ENCODE results near the gene C1orf52. TPM values are rescaled to one million over a fixed set of nuclear protein-coding genes. Genes with fewer than 3 reads are reported as not detected.

Gene C1orf52
- total RNA-seq, 1 donor from 2014 or later: 6.3 TPM

DNA sequence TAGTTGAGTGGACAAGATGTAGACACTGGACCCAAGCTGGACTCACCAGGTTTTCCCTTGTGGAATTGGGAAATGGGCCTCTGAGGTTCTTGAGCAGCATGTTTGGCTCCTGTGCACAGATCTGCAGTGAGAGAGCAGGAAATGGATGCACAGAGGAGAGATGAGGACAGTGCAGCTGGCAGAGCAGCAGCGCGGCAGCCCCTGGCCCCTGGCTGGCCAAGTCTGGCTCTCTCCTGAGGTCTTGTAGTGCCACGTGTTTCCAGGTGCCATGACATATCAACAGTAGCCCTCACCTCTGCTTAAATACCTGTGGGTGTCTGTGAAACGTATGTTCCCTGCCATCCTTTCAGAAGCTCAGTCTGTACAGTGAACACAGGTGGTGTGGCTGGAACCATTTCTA is 36.2 kb upstream of the C1orf52 start:
- peaks cover 8 to 13% (median 12%) of the 10 kb centered on the region in 3 donors for H3K4me1 ChIP-seq (ENCODE audit: control insufficient read depth in 3 of 3, insufficient read depth in 3 of 3, low read length in 3 of 3)
- H3K9ac ChIP-seq (ENCODE audit: low read depth in 1 of 3, low read length in 3 of 3): peak overlapping the region in 1 of 3 donors; percentile 34
- H3K36me3 ChIP-seq (ENCODE audit: control insufficient read depth in 3 of 3, insufficient read depth in 3 of 3, low read length in 3 of 3): no peaks in the 10 kb centered on the region
- no peak overlapping the region for H3K4me3 ChIP-seq (ENCODE audit: low read length in 3 of 3)
- no peaks in the 10 kb centered on the region for H3K27me3 ChIP-seq (ENCODE audit: control insufficient read depth in 3 of 3, insufficient read depth in 3 of 3, low read length in 3 of 3)
- H3K9me3 ChIP-seq (ENCODE audit: control insufficient read depth in 3 of 3, low read length in 3 of 3): no peaks in the 10 kb centered on the region
- no peak overlapping the region for H3K27ac ChIP-seq (ENCODE audit: low read depth, low read length)

DNA sequence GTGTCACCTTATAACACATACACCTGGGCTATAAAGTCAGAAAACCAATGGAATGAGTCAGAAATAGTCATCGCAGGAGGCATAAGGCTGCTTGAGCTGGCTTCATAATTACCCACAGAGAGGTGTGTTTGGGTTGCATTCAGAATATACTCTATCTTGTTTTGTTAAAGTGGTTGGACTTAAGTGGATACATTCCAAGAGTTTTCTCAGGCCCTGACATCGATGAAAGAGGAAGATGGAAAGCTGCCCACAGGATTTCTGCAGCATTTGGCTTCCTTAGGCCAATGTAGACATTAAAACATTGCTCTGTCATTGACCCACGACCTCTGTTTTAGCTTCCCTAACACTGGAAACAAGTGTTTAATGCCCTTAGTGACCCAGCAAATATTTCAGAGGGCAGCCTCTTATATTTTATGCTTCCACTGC is 35.6 kb upstream of the C1orf52 start:
- Histone ChIP-seq H3K9me3 (ENCODE audit: control insufficient read depth in 3 of 3, low read length in 3 of 3) (no peaks in the 10 kb centered on the region), H3K9ac (ENCODE audit: low read depth in 1 of 3, low read length in 3 of 3) (no peak overlapping the region), H3K27ac (ENCODE audit: low read depth, low read length) (no peak overlapping the region), H3K4me3 (ENCODE audit: low read length in 3 of 3) (no peak overlapping the region), H3K36me3 (ENCODE audit: control insufficient read depth in 3 of 3, insufficient read depth in 3 of 3, low read length in 3 of 3) (no peaks in the 10 kb centered on the region), H3K4me1 (ENCODE audit: control insufficient read depth in 3 of 3, insufficient read depth in 3 of 3, low read length in 3 of 3) (peaks cover 8 to 13% (median 12%) of the 10 kb centered on the region in 3 donors), H3K27me3 (ENCODE audit: control insufficient read depth in 3 of 3, insufficient read depth in 3 of 3, low read length in 3 of 3) (no peaks in the 10 kb centered on the region)

DNA sequence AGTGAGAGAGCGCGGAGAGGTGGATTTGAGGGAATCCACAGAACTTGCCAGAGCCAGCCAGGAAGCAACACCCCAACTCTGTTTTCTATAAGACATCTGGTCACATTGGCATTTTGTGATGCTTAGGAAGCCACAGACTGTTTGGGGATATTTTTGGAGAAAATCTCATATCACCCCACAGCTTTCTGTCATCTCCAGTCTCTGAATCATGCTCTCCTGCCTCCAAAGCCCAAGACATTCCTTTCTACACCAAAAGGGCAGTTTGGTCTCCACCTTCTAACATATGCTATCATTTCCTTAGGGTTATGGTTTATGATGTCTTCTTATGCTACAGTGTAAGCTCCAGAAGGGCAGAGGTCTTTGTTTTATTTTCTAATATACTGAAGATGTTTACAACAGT is 31.4 kb upstream of the C1orf52 start:
- Histone ChIP-seq H3K36me3 (ENCODE audit: control insufficient read depth in 3 of 3, insufficient read depth in 3 of 3, low read length in 3 of 3) (no peaks in the 10 kb centered on the region), H3K4me1 (ENCODE audit: control insufficient read depth in 3 of 3, insufficient read depth in 3 of 3, low read length in 3 of 3) (no peaks in the 10 kb centered on the region), H3K9me3 (ENCODE audit: control insufficient read depth in 3 of 3, low read length in 3 of 3) (no peaks in the 10 kb centered on the region), H3K27me3 (ENCODE audit: control insufficient read depth in 3 of 3, insufficient read depth in 3 of 3, low read length in 3 of 3) (no peaks in the 10 kb centered on the region), H3K27ac (ENCODE audit: low read depth, low read length) (no peak overlapping the region), H3K9ac (ENCODE audit: low read depth in 1 of 3, low read length in 3 of 3) (no peak overlapping the region), H3K4me3 (ENCODE audit: low read length in 3 of 3) (no peak overlapping the region)

DNA sequence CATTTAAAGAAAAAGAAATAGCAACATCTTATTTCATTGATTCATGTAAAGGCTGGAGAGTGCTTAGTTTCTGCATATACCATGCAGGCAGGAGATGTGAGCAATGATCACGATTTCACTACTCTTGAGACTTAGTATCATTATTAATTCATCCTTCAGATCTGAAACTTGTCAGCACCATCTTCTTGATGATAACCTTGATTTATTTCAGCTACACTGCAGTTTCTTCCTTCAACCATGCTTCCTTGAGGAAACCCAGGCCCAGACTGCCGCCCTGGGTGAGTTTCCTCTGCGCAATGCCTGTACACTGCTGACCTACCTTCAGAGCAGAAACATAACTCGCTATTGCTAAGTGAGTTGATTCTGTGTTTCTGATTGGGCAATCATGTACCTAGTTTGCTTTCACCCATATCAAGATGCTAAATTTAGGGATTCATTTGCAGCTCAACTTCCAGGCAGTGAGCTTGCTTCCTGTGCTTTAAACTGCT is 30.4 kb upstream of the C1orf52 start:
- H3K4me1 ChIP-seq (ENCODE audit: control insufficient read depth in 3 of 3, insufficient read depth in 3 of 3, low read length in 3 of 3): no peaks in the 10 kb centered on the region
- no peak overlapping the region for H3K9ac ChIP-seq (ENCODE audit: low read depth in 1 of 3, low read length in 3 of 3)
- H3K27me3 ChIP-seq (ENCODE audit: control insufficient read depth in 3 of 3, insufficient read depth in 3 of 3, low read length in 3 of 3): no peaks in the 10 kb centered on the region
- no peaks in the 10 kb centered on the region for H3K36me3 ChIP-seq (ENCODE audit: control insufficient read depth in 3 of 3, insufficient read depth in 3 of 3, low read length in 3 of 3)
- H3K9me3 ChIP-seq (ENCODE audit: control insufficient read depth in 3 of 3, low read length in 3 of 3): no peaks in the 10 kb centered on the region
- no peak overlapping the region for H3K27ac ChIP-seq (ENCODE audit: low read depth, low read length)
- no peak overlapping the region for H3K4me3 ChIP-seq (ENCODE audit: low read length in 3 of 3)

DNA sequence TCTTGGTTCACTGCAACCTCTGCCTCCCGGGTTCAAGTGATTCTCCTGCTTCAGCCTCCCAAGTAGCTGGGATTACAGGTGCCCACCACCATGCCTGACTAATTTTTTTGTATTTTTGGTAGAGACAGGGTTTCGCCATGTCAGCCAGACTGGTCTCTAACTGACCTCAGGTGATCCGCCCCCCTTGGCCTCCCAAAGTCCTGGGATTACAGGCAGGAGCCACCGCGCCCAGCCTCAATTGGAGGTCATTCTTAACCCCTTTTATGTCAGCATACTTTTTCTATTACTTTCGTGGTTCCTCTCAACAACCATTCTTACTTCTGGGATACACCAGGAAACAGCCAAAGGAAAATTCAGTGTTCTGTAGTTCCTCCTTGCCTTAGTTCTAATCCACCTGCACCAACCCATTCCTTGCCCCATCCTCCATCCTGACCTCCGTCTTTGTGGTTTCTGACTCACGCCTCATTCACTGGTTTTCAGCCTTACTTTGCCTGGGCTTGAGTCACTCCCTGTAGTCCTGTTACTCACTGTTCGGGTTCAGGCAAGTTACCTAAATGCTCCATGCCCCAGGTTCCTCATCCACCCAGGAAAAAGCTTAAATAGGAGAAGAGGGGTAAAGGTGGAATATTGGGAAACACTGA is 29.9 kb upstream of the C1orf52 start:
- Histone ChIP-seq H3K9me3 (ENCODE audit: control insufficient read depth in 3 of 3, low read length in 3 of 3) (no peaks in the 10 kb centered on the region), H3K9ac (ENCODE audit: low read depth in 1 of 3, low read length in 3 of 3) (no peak overlapping the region), H3K4me1 (ENCODE audit: control insufficient read depth in 3 of 3, insufficient read depth in 3 of 3, low read length in 3 of 3) (no peaks in the 10 kb centered on the region), H3K27ac (ENCODE audit: low read depth, low read length) (no peak overlapping the region), H3K36me3 (ENCODE audit: control insufficient read depth in 3 of 3, insufficient read depth in 3 of 3, low read length in 3 of 3) (no peaks in the 10 kb centered on the region), H3K27me3 (ENCODE audit: control insufficient read depth in 3 of 3, insufficient read depth in 3 of 3, low read length in 3 of 3) (no peaks in the 10 kb centered on the region), H3K4me3 (ENCODE audit: low read length in 3 of 3) (no peak overlapping the region)

DNA sequence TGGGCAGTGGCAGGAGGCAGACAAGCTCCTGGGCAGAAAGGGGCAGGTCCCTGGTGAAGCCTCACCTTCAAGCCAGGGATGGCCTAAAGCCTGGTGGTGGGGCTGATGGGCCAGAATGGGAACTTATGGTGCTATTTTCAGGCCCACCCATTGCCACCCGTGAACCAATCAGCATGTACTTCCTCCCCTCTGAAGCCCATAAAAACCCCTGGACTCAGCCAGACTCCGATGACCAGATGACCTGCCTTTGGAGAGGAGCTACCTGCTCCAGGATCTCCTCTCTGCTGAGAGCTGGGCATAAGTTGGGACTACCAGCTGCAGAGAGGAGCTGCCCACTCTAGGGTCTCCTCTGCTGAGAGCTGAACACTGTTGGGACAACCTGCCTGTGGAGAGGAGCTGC is 24.7 kb upstream of the C1orf52 start:
- H3K9me3 ChIP-seq (ENCODE audit: control insufficient read depth in 3 of 3, low read length in 3 of 3): no peaks in the 10 kb centered on the region
- no peak overlapping the region for H3K9ac ChIP-seq (ENCODE audit: low read depth in 1 of 3, low read length in 3 of 3)
- H3K36me3 ChIP-seq (ENCODE audit: control insufficient read depth in 3 of 3, insufficient read depth in 3 of 3, low read length in 3 of 3): no peaks in the 10 kb centered on the region
- H3K27ac ChIP-seq (ENCODE audit: low read depth, low read length): no peak overlapping the region
- H3K4me1 ChIP-seq (ENCODE audit: control insufficient read depth in 3 of 3, insufficient read depth in 3 of 3, low read length in 3 of 3): peaks cover 0 to 3% (median 0%) of the 10 kb centered on the region in 3 donors
- H3K4me3 ChIP-seq (ENCODE audit: low read length in 3 of 3): no peak overlapping the region
- no peaks in the 10 kb centered on the region for H3K27me3 ChIP-seq (ENCODE audit: control insufficient read depth in 3 of 3, insufficient read depth in 3 of 3, low read length in 3 of 3)

DNA sequence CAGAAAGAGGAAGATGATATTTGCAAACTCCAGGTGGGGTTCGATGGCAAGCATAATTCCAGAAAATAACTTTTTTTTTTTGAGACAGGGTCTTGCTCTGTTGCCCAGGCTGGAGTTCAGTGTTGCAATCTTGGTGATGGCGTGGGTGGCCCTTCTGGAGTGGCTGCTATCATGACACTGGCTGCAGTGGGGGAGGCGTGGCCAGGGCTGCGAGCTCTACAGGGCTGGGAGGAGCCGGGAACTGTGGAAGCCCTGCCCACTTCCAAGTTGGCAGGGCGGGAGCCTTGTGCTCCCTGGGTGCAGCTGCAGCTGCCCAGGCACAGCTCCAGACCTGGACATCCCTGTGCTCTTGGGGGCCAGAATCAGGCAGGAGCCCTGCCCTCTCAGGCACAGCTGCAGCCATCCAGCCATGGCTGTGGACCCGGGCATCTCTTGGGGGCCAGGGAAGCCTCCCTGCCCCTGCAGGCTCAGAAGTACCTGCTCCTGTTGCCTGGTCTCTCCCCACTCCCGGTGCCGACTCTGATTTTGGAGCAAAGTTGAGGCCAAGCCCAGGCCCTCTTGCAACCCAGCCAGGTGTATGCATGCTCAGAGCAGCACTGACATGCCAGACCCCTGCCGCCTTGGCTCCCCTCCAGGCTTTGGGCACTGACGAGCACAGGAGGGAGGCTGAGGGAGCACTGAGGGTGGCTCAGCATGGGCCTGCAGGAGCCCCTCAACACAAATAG is 24.2 kb upstream of the C1orf52 start:
- no peak overlapping the region for H3K27ac ChIP-seq (ENCODE audit: low read depth, low read length)
- H3K4me3 ChIP-seq (ENCODE audit: low read length in 3 of 3): no peak overlapping the region
- H3K27me3 ChIP-seq (ENCODE audit: control insufficient read depth in 3 of 3, insufficient read depth in 3 of 3, low read length in 3 of 3): no peaks in the 10 kb centered on the region
- peaks cover 0 to 8% (median 0%) of the 10 kb centered on the region in 3 donors for H3K4me1 ChIP-seq (ENCODE audit: control insufficient read depth in 3 of 3, insufficient read depth in 3 of 3, low read length in 3 of 3)
- H3K9me3 ChIP-seq (ENCODE audit: control insufficient read depth in 3 of 3, low read length in 3 of 3): no peaks in the 10 kb centered on the region
- H3K9ac ChIP-seq (ENCODE audit: low read depth in 1 of 3, low read length in 3 of 3): no peak overlapping the region
- H3K36me3 ChIP-seq (ENCODE audit: control insufficient read depth in 3 of 3, insufficient read depth in 3 of 3, low read length in 3 of 3): no peaks in the 10 kb centered on the region

DNA sequence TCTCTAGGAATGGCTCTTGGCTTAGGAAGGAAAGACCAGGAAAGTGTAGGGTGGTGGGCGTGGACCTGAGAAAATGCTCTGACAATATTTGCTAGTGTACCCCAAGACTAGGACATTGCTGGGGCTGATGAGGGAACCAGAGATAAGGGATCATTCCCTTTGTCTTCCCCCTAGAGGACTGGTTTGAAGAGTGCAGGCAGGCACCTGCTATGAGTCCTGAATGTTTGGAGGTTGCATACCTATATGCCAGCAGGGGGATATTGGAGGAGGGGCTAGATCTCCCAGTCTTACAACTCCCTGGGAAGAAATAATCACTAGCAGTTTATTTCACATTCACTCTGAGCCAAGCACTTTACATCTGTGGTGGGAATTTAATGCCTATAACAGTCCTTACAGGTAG is 23.0 kb upstream of the C1orf52 start:
- H3K27me3 ChIP-seq (ENCODE audit: control insufficient read depth in 3 of 3, insufficient read depth in 3 of 3, low read length in 3 of 3): no peaks in the 10 kb centered on the region
- H3K36me3 ChIP-seq (ENCODE audit: control insufficient read depth in 3 of 3, insufficient read depth in 3 of 3, low read length in 3 of 3): no peaks in the 10 kb centered on the region
- no peaks in the 10 kb centered on the region for H3K9me3 ChIP-seq (ENCODE audit: control insufficient read depth in 3 of 3, low read length in 3 of 3)
- H3K4me3 ChIP-seq (ENCODE audit: low read length in 3 of 3): no peak overlapping the region
- peaks cover 0 to 8% (median 0%) of the 10 kb centered on the region in 3 donors for H3K4me1 ChIP-seq (ENCODE audit: control insufficient read depth in 3 of 3, insufficient read depth in 3 of 3, low read length in 3 of 3)
- H3K27ac ChIP-seq (ENCODE audit: low read depth, low read length): no peak overlapping the region
- H3K9ac ChIP-seq (ENCODE audit: low read depth in 1 of 3, low read length in 3 of 3): no peak overlapping the region

DNA sequence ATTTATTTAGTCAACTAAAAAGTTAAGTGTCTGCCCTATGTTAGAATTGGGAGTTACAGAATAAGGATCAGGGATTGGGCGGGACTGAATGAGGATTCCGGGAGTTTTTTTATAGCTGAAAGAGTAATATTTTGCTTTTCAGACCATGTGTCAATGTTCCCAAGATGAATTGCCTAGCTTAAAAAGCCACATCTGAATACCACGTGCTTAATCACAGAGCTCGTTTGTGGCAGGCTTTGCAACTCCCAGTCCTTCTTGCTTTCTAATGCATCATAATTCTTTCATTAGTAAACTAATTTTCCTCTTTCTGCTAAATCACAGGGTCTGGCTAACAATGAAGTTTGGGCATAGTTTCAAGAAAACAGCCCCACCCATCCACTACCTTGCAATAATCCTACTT is 21.2 kb upstream of the C1orf52 start:
- Histone ChIP-seq H3K9ac (ENCODE audit: low read depth in 1 of 3, low read length in 3 of 3) (no peak overlapping the region), H3K27ac (ENCODE audit: low read depth, low read length) (no peak overlapping the region), H3K4me1 (ENCODE audit: control insufficient read depth in 3 of 3, insufficient read depth in 3 of 3, low read length in 3 of 3) (peaks cover 3 to 14% (median 3%) of the 10 kb centered on the region in 3 donors), H3K4me3 (ENCODE audit: low read length in 3 of 3) (no peak overlapping the region), H3K9me3 (ENCODE audit: control insufficient read depth in 3 of 3, low read length in 3 of 3) (no peaks in the 10 kb centered on the region), H3K27me3 (ENCODE audit: control insufficient read depth in 3 of 3, insufficient read depth in 3 of 3, low read length in 3 of 3) (no peaks in the 10 kb centered on the region), H3K36me3 (ENCODE audit: control insufficient read depth in 3 of 3, insufficient read depth in 3 of 3, low read length in 3 of 3) (no peaks in the 10 kb centered on the region)

DNA sequence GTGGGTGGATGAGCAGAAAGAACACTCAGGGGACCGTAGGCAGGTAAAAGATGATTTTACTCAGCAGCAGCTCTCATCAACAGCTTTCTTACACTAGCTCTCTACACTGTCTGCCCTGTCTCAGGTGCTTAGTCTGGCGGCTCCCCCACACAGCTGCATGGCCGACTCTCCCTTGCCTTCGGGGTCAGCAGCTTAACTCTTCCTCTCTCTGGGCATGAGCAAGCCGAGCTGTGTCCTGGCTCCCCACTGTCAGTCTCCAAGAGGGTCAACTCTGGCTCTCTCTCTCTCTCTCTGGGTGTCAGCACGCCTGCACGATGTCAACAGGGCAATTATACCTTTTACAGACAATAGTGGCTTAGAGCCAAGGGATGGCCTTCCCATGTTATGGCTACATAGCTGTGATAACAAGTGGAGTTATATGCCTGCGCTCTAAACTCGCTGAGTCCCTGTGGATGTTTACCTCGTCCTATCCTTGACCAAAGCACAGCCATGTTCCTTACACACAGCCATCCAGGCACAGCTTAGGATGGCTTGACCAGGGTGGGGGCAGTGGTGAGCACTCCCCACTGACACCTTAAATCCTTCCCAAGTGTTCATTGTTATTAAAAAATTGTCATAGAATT is 20.1 kb upstream of the C1orf52 start:
- H3K9ac ChIP-seq (ENCODE audit: low read depth in 1 of 3, low read length in 3 of 3): no peak overlapping the region
- H3K27ac ChIP-seq (ENCODE audit: low read depth, low read length): peak overlapping the region; percentile 59
- H3K27me3 ChIP-seq (ENCODE audit: control insufficient read depth in 3 of 3, insufficient read depth in 3 of 3, low read length in 3 of 3): no peaks in the 10 kb centered on the region
- peaks cover 11 to 24% (median 13%) of the 10 kb centered on the region in 3 donors for H3K4me1 ChIP-seq (ENCODE audit: control insufficient read depth in 3 of 3, insufficient read depth in 3 of 3, low read length in 3 of 3)
- H3K9me3 ChIP-seq (ENCODE audit: control insufficient read depth in 3 of 3, low read length in 3 of 3): no peaks in the 10 kb centered on the region
- no peak overlapping the region for H3K4me3 ChIP-seq (ENCODE audit: low read length in 3 of 3)
- H3K36me3 ChIP-seq (ENCODE audit: control insufficient read depth in 3 of 3, insufficient read depth in 3 of 3, low read length in 3 of 3): no peaks in the 10 kb centered on the region

Data from skeletal muscle tissue (tissue), 4 donors.